WERI-Rb-1 (cell line): ENCODE data around the gene INPP5F.

Experiments
- DNase-seq: peaks from one replicate; pipeline ENCODE4 v3.0.0-alpha.2; 2020
- H3K27ac ChIP-seq: fragments of 250-450 bp; sonication (Bioruptor Pico); 2 replicates; pipeline ENCODE4 v1.5.1; 2020; ENCODE audit warnings: mild to moderate bottlenecking, moderate library complexity
- H3K27me3 ChIP-seq: fragments of 250-450 bp; sonication (Bioruptor Pico); 2 replicates; pipeline ENCODE4 v1.5.1; 2021; ENCODE audit warnings: mild to moderate bottlenecking, low read depth, moderate library complexity; ENCODE audit not compliant: insufficient read depth, severe bottlenecking
- H3K36me3 ChIP-seq: fragments of 250-450 bp; sonication (Bioruptor Pico); 2 replicates; pipeline ENCODE4 v1.5.1; 2020; ENCODE audit warnings: mild to moderate bottlenecking, moderate library complexity
- H3K4me3 ChIP-seq: 2 replicates; pipeline ENCODE4 v1.5.1; 2011; ENCODE audit warnings: low read depth, mild to moderate bottlenecking, control low read depth, low read length
- H3K9me3 ChIP-seq: fragments of 250-450 bp; sonication (Bioruptor Pico); 2 replicates; pipeline ENCODE4 v1.5.1; 2021; ENCODE audit warnings: mild to moderate bottlenecking, moderate library complexity; ENCODE audit not compliant: severe bottlenecking
- TF ChIP-seq, protein P1 (sequence below): IDR thresholded peaks from 2 replicates; pipeline ENCODE4 v1.5.1; 2011; ENCODE audit warnings: low read depth, mild to moderate bottlenecking, control low read depth, inconsistent platforms, low read length

Gene INPP5F

DNA sequence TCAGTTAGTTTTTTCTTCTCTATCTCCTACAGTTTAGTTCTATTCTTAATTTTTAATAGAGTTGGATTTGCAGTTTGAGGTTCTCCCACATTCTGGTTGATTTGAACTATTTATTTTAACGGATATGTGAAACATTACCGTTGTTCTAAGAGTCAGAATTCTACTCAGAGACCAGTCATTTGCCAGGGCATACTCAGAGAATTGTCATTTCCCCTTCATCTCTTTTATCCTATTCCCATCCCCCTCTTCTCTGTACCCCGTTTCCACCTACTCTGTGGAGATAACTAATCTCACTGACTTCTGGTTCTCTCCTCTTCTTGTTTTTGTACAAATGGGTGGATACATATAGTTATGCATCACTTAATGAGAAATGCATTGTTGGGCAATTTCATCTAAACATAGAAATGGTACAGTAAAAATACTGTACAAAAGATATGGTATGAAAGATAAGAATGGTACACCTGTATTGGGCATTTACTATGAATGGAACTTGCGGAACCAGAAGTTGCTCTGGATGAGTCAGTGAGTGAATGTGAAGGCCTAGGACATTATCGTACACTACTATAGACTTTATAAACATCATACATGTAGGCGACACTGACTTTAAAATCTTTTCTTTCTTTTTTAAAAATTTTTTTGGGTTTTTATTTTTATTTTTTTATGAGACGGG lies 53.1 kb downstream of the INPP5F start:
- DNase-seq: no peak
- Histone ChIP-seq H3K9me3 (no peaks in the 10 kb centered on the region), H3K27ac (no peak overlapping the region), H3K27me3 (no peaks in the 10 kb centered on the region), H3K4me3 (no peak overlapping the region), H3K36me3 (no peaks in the 10 kb centered on the region; the same call in 1 of the 2 replicates)
- TF ChIP-seq, protein P1, sequence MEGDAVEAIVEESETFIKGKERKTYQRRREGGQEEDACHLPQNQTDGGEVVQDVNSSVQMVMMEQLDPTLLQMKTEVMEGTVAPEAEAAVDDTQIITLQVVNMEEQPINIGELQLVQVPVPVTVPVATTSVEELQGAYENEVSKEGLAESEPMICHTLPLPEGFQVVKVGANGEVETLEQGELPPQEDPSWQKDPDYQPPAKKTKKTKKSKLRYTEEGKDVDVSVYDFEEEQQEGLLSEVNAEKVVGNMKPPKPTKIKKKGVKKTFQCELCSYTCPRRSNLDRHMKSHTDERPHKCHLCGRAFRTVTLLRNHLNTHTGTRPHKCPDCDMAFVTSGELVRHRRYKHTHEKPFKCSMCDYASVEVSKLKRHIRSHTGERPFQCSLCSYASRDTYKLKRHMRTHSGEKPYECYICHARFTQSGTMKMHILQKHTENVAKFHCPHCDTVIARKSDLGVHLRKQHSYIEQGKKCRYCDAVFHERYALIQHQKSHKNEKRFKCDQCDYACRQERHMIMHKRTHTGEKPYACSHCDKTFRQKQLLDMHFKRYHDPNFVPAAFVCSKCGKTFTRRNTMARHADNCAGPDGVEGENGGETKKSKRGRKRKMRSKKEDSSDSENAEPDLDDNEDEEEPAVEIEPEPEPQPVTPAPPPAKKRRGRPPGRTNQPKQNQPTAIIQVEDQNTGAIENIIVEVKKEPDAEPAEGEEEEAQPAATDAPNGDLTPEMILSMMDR: no peak

DNA sequence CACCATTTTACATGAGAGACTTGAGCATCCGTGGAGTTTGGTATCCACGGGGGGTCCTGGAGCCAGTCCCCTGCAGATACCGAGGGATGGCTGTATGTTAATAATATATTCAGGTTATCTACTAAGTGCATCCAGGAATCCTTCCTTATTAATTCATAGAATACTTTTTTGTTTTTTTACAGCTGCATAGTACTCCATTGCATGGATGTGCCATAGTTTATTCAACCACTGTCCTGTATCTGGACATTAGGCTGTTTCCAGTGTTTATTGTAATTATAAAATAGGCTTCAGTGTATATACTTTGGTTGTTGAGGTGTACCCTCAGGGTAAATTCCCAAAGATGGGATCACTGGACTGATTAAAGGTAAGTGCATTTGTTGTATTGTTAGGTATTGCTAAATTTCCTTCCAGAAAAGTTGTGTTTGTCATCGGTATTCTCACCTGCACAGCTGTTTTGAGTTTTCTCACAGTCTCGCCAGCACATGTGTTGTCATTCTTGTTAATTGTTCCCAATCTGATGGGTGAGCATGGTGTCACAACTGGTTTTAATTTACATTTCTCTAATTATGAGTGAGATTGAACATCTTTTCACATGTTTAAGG lies 55.1 kb downstream of the INPP5F start:
- TF ChIP-seq, protein P1: no peak
- Histone ChIP-seq H3K27me3 (no peaks in the 10 kb centered on the region), H3K9me3 (no peaks in the 10 kb centered on the region), H3K27ac (no peak overlapping the region), H3K4me3 (no peak overlapping the region), H3K36me3 (no peaks in the 10 kb centered on the region; the same call in 1 of the 2 replicates)
- DNase-seq: no peak

DNA sequence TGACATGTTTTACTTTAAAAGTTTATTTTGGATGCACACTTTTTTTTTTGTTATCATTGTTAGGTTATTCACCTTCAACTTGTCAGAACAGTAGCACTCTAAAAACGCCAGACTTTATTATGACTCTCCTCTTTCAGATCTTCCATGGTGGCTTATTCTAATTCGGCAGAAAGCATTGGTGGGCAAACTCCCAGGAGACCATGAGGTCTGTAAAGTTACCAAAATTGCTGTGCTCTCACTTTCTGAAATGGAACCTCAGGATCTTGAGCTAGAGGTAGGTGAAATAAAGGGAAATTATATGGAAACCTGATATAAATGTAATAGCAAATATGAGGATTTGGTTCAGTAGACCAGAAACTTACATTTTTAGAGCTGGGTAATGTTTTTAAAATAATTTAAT lies 55.6 kb downstream of the INPP5F start:
- Histone ChIP-seq H3K36me3 (no peaks in the 10 kb centered on the region; the same call in 1 of the 2 replicates), H3K27me3 (no peaks in the 10 kb centered on the region), H3K4me3 (no peak overlapping the region), H3K27ac (no peak overlapping the region), H3K9me3 (no peaks in the 10 kb centered on the region)
- TF ChIP-seq, protein P1: no peak
- DNase-seq: no peak

DNA sequence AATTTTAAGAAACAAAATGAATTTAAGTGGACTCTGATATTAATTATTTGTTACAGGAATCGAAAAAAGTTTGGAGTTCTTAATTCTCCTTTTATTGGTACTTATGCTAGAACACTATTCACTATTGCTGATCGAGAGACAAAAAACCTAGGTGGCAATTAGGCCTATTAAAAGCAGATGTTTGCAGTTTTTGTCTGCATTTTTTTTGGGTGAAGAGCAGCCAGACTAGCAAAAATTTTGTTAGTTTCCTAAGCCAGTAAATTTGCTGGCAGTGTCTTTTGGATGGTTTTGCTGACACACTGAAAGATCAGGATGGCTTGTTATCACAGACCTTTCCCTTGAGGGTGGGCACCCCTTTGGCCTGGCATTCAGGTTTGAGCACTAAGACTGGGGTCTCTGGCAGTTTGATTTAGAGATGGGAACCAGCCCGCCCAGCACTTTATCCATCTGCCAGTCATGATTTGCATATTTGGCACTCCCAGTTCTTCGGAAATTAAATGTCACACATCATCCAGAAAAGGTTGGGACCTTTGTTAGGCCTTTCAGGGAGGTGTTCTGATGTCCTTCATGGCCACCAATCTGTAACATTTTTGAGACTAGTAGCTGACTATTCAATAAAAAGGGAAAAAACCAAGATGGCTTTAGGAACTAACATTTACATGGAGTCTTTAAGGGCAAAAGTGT lies 57.3 kb downstream of the INPP5F start:
- H3K9me3 ChIP-seq: no peaks in the 10 kb centered on the region
- DNase-seq: no peak
- TF ChIP-seq, protein P1: no peak
- no peaks in the 10 kb centered on the region; the same call in 1 of the 2 replicates for H3K36me3 ChIP-seq
- no peaks in the 10 kb centered on the region for H3K27me3 ChIP-seq
- no peak overlapping the region for H3K4me3 ChIP-seq
- H3K27ac ChIP-seq: no peak overlapping the region

DNA sequence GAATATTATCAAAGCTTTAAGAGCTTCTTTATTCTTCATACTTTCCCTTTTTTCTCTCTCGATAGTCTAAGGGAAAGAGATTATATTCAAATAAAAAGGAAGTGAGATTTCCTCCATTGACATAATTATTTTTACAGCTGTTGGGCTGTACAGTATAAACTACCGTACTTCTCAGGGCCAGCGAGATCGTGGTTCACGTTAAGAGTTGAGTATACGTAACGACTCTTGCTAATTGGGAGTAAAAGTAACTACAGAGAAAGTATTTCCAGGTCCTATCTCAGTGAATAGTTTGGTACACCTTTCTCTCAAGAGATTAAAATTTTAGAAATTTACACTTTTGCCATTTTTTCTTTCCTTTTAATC lies 57.8 kb downstream of the INPP5F start:
- Histone ChIP-seq H3K27me3 (no peaks in the 10 kb centered on the region), H3K36me3 (no peaks in the 10 kb centered on the region; the same call in 1 of the 2 replicates), H3K27ac (no peak overlapping the region), H3K4me3 (no peak overlapping the region), H3K9me3 (no peaks in the 10 kb centered on the region)
- TF ChIP-seq, protein P1: no peak
- no peak for DNase-seq
